HEK293 (cell line): Measurements from ENCODE around the gene RHCG.

Experiments used
- MYNN ChIP-seq: fragments of 450-650 bp; formaldehyde crosslinking; IDR thresholded peaks from 2 replicates; pipeline ENCODE4 v1.5.1; 2016; ENCODE audit warnings: missing biosample characterization, missing genetic modification characterization, borderline replicate concordance
- ZBTB21 ChIP-seq: fragments of 450-650 bp; formaldehyde crosslinking; IDR thresholded peaks from 2 replicates; pipeline ENCODE4 v1.5.1; 2017; ENCODE audit warnings: missing biosample characterization, missing genetic modification characterization
- ZNF146 ChIP-seq: fragments of 450-650 bp; formaldehyde crosslinking; IDR thresholded peaks from 2 replicates; pipeline ENCODE4 v1.5.1; 2016; ENCODE audit warnings: missing biosample characterization, missing genetic modification characterization
- ZNF221 ChIP-seq: fragments of 450-650 bp; formaldehyde crosslinking; IDR thresholded peaks from 2 replicates; pipeline ENCODE4 v1.5.1; 2017; ENCODE audit warnings: missing biosample characterization, missing genetic modification characterization, borderline replicate concordance
- ZNF548 ChIP-seq: fragments of 450-650 bp; formaldehyde crosslinking; IDR thresholded peaks from 2 replicates; pipeline ENCODE4 v1.5.1; 2016; ENCODE audit warnings: missing biosample characterization, missing genetic modification characterization
- TF ChIP-seq, protein P1 (sequence below): fragments of 450-650 bp; formaldehyde crosslinking; IDR thresholded peaks from 2 replicates; pipeline ENCODE4 v1.5.1; 2016; ENCODE audit warnings: missing biosample characterization, missing genetic modification characterization
- TF ChIP-seq, protein P2 (sequence below): fragments of 450-650 bp; formaldehyde crosslinking; conservative IDR thresholded peaks from 2 replicates; pipeline ENCODE4 v1.5.1; 2016; ENCODE audit warnings: low read depth, missing biosample characterization, missing genetic modification characterization
- TF ChIP-seq, protein P3 (sequence below): fragments of 450-650 bp; formaldehyde crosslinking; IDR thresholded peaks from 2 replicates; pipeline ENCODE4 v1.5.1; 2017; ENCODE audit warnings: missing biosample characterization, missing genetic modification characterization
- TF ChIP-seq, protein P4 (sequence below): fragments of 450-650 bp; formaldehyde crosslinking; IDR thresholded peaks from 2 replicates; pipeline ENCODE4 v1.5.1; 2016; ENCODE audit warnings: missing biosample characterization, missing genetic modification characterization
- TF ChIP-seq, protein P5 (sequence below): sonication (generic); formaldehyde crosslinking; IDR thresholded peaks from 2 replicates; pipeline ENCODE4 v1.8.1; 2022; ENCODE audit warnings: mild to moderate bottlenecking, moderate library complexity, missing genetic modification reagents

DNA sequence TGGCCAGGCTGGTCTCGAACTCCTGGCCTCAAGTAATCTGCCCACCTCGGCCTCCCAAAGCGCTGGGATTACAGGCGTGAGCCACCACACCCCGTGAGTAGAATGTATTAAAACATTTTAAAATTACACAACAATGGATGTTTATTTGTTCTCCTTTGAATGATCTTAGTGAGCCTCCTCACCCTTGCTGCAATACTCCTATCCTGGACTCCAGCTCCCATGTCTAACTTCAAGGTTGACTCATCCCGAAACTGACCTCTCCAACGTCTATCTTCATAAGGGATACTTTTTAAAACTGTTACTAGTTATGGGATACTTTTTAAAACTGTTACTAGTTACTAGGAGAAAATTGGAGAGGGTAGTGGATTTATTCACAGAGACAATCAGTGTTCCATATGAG lies 17.8 kb upstream of the RHCG start:
- TF ChIP-seq, protein P1, sequence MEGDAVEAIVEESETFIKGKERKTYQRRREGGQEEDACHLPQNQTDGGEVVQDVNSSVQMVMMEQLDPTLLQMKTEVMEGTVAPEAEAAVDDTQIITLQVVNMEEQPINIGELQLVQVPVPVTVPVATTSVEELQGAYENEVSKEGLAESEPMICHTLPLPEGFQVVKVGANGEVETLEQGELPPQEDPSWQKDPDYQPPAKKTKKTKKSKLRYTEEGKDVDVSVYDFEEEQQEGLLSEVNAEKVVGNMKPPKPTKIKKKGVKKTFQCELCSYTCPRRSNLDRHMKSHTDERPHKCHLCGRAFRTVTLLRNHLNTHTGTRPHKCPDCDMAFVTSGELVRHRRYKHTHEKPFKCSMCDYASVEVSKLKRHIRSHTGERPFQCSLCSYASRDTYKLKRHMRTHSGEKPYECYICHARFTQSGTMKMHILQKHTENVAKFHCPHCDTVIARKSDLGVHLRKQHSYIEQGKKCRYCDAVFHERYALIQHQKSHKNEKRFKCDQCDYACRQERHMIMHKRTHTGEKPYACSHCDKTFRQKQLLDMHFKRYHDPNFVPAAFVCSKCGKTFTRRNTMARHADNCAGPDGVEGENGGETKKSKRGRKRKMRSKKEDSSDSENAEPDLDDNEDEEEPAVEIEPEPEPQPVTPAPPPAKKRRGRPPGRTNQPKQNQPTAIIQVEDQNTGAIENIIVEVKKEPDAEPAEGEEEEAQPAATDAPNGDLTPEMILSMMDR (tag by site-specific recombination) = no peak
- TF ChIP-seq ZBTB21 = no peak
- no peak for TF ChIP-seq MYNN (tag by site-specific recombination)
- TF ChIP-seq ZNF548 = no peak
- no peak for TF ChIP-seq ZNF146 (tag by site-specific recombination)
- TF ChIP-seq, protein P2, sequence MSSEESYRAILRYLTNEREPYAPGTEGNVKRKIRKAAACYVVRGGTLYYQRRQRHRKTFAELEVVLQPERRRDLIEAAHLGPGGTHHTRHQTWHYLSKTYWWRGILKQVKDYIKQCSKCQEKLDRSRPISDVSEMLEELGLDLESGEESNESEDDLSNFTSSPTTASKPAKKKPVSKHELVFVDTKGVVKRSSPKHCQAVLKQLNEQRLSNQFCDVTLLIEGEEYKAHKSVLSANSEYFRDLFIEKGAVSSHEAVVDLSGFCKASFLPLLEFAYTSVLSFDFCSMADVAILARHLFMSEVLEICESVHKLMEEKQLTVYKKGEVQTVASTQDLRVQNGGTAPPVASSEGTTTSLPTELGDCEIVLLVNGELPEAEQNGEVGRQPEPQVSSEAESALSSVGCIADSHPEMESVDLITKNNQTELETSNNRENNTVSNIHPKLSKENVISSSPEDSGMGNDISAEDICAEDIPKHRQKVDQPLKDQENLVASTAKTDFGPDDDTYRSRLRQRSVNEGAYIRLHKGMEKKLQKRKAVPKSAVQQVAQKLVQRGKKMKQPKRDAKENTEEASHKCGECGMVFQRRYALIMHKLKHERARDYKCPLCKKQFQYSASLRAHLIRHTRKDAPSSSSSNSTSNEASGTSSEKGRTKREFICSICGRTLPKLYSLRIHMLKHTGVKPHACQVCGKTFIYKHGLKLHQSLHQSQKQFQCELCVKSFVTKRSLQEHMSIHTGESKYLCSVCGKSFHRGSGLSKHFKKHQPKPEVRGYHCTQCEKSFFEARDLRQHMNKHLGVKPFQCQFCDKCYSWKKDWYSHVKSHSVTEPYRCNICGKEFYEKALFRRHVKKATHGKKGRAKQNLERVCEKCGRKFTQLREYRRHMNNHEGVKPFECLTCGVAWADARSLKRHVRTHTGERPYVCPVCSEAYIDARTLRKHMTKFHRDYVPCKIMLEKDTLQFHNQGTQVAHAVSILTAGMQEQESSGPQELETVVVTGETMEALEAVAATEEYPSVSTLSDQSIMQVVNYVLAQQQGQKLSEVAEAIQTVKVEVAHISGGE (tag by site-specific recombination) = no peak
- no peak for TF ChIP-seq ZNF221
- TF ChIP-seq, protein P3, sequence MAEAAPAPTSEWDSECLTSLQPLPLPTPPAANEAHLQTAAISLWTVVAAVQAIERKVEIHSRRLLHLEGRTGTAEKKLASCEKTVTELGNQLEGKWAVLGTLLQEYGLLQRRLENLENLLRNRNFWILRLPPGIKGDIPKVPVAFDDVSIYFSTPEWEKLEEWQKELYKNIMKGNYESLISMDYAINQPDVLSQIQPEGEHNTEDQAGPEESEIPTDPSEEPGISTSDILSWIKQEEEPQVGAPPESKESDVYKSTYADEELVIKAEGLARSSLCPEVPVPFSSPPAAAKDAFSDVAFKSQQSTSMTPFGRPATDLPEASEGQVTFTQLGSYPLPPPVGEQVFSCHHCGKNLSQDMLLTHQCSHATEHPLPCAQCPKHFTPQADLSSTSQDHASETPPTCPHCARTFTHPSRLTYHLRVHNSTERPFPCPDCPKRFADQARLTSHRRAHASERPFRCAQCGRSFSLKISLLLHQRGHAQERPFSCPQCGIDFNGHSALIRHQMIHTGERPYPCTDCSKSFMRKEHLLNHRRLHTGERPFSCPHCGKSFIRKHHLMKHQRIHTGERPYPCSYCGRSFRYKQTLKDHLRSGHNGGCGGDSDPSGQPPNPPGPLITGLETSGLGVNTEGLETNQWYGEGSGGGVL = no peak
- TF ChIP-seq, protein P4, sequence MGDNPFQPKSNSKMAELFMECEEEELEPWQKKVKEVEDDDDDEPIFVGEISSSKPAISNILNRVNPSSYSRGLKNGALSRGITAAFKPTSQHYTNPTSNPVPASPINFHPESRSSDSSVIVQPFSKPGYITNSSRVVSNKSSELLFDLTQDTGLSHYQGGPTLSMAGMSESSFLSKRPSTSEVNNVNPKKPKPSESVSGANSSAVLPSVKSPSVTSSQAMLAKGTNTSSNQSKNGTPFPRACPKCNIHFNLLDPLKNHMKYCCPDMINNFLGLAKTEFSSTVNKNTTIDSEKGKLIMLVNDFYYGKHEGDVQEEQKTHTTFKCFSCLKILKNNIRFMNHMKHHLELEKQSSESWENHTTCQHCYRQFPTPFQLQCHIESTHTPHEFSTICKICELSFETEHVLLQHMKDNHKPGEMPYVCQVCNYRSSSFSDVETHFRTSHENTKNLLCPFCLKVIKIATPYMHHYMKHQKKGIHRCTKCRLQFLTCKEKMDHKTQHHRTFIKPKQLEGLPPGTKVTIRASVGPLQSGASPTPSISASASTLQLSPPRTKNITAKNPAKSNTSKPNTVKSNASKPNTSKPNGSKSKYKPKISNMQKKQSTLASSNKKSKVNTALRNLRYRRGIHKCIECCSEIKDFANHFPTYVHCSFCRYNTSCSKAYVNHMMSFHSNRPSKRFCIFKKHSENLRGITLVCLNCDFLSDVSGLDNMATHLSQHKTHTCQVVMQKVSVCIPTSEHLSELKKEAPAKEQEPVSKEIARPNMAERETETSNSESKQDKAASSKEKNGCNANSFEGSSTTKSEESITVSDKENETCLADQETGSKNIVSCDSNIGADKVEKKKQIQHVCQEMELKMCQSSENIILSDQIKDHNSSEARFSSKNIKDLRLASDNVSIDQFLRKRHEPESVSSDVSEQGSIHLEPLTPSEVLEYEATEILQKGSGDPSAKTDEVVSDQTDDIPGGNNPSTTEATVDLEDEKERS (tag by site-specific recombination) = no peak
- TF ChIP-seq, protein P5, sequence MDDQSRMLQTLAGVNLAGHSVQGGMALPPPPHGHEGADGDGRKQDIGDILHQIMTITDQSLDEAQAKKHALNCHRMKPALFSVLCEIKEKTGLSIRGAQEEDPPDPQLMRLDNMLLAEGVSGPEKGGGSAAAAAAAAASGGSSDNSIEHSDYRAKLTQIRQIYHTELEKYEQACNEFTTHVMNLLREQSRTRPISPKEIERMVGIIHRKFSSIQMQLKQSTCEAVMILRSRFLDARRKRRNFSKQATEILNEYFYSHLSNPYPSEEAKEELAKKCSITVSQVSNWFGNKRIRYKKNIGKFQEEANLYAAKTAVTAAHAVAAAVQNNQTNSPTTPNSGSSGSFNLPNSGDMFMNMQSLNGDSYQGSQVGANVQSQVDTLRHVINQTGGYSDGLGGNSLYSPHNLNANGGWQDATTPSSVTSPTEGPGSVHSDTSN (CRISPR knock-in tag) = no peak
